ENCODE data around the gene ADARB1. TPM values are rescaled to one million over a fixed set of nuclear protein-coding genes. Genes with fewer than 3 reads are reported as not detected.

The ADARB1 gene
- total RNA-seq, 1 experiment from 2014 or later = 14.1 TPM

DNA sequence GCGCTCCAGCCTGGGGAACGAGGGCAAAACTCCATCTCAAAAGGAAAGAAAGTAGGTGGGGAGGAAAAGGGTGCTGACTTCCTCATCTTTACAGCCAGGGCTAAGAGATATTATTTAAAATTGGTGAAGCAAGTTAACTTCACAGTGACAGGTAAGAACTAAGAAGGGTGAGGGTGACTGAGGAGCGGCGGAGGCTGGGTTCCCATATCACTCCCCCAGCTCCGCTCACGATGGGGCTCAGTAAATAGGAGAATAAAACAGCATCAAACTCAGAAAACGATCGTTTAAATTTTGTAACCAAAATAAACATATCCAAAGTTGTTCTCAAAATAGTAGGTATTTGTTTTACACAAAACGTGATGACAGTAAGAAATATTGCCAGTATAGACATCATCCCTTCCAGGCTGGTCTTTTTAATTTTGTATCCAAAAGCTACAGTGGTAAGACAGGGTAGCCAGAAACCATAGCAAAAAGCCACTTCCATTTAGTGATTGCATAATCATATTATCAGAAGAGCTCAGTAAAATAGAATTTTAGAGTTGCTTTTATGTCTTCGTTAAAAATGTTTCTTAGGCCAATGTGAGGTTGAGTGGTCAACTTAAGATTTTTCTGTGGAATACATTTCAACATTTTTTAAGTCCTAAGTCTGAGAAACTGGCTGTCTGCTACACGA lies 26.2 kb upstream of the ADARB1 start:
- Histone ChIP-seq H4K20me1 (ENCODE audit: low read length) (no peaks in the 10 kb centered on the region), H3K27me3 (ENCODE audit: low read length) (no peaks in the 10 kb centered on the region), H3K79me2 (ENCODE audit: low read length) (no peaks in the 10 kb centered on the region), H3K4me3 (ENCODE audit: low read length) (no peak overlapping the region), H3K9me2 (replicated peaks; ENCODE audit: low read length) (no peaks in the 10 kb centered on the region), H2AFZ (ENCODE audit: low read length) (no peak overlapping the region), H3K4me2 (ENCODE audit: low read length) (no peak overlapping the region), H3K27ac (ENCODE audit: low read length) (no peak overlapping the region), H3K36me3 (ENCODE audit: low read depth, low read length) (no peaks in the 10 kb centered on the region), H3K9ac (ENCODE audit: low read length) (no peak overlapping the region), H3F3A (ENCODE audit: low read length, unreplicated experiment) (no peaks in the 10 kb centered on the region), H3K4me1 (ENCODE audit: insufficient read depth, low read length) (peaks cover 16% of the 10 kb centered on the region), H3K9me3 (ENCODE audit: low read length) (0 out of 2 replicates have a peak, but pooled peaks cover 4% of the 10 kb centered on the region)
- POLR2A ChIA-PET (ENCODE audit: unreplicated experiment) = no interaction called here
- no TSS peak for BruUV-seq (replicated peaks)
- no peak for TF ChIP-seq CTCF (conservative IDR thresholded peaks at IDR 0.05; ENCODE audit: low read depth, low read length)
- TF ChIP-seq EZH2 (IDR thresholded peaks at IDR 0.05; ENCODE audit: low read length, unreplicated experiment) = no peak
- no peak for TF ChIP-seq EZH2phosphoT487 (IDR thresholded peaks at IDR 0.05; ENCODE audit: borderline replicate concordance, low read length)
- no peak for ATAC-seq
- intact Hi-C loops (cut with micrococcal nuclease) = no loop called here
- CTCF ChIA-PET = no interaction called here
- DNase-seq = no peak

- no peak for DNase-seq
- BruUV-seq (replicated peaks) = no TSS peak
- Histone ChIP-seq H3K79me2 (ENCODE audit: low read length) (no peaks in the 10 kb centered on the region), H3K9me3 (ENCODE audit: low read length) (0 out of 2 replicates have a peak, but pooled peaks cover 4% of the 10 kb centered on the region), H3K4me3 (ENCODE audit: low read length) (no peak overlapping the region), H3K4me2 (ENCODE audit: low read length) (no peak overlapping the region), H3K9ac (ENCODE audit: low read length) (no peak overlapping the region), H4K20me1 (ENCODE audit: low read length) (no peaks in the 10 kb centered on the region), H3F3A (ENCODE audit: low read length, unreplicated experiment) (no peaks in the 10 kb centered on the region), H3K9me2 (replicated peaks; ENCODE audit: low read length) (no peaks in the 10 kb centered on the region), H3K36me3 (ENCODE audit: low read depth, low read length) (no peaks in the 10 kb centered on the region), H2AFZ (ENCODE audit: low read length) (no peak overlapping the region), H3K27me3 (ENCODE audit: low read length) (no peaks in the 10 kb centered on the region), H3K27ac (ENCODE audit: low read length) (no peak overlapping the region), H3K4me1 (ENCODE audit: insufficient read depth, low read length) (peaks cover 16% of the 10 kb centered on the region)
- intact Hi-C loops (cut with micrococcal nuclease) = no loop called here
- ATAC-seq = no peak
- POLR2A ChIA-PET (ENCODE audit: unreplicated experiment) = no interaction called here
- TF ChIP-seq CTCF (conservative IDR thresholded peaks at IDR 0.05; ENCODE audit: low read depth, low read length) = no peak
- no peak for TF ChIP-seq EZH2phosphoT487 (IDR thresholded peaks at IDR 0.05; ENCODE audit: borderline replicate concordance, low read length)
- TF ChIP-seq EZH2 (IDR thresholded peaks at IDR 0.05; ENCODE audit: low read length, unreplicated experiment) = no peak
- CTCF ChIA-PET = no interaction called here
Measured at GRCh38 chr21:45048968-45049367, 25.4 kb upstream of the ADARB1 start.

DNA sequence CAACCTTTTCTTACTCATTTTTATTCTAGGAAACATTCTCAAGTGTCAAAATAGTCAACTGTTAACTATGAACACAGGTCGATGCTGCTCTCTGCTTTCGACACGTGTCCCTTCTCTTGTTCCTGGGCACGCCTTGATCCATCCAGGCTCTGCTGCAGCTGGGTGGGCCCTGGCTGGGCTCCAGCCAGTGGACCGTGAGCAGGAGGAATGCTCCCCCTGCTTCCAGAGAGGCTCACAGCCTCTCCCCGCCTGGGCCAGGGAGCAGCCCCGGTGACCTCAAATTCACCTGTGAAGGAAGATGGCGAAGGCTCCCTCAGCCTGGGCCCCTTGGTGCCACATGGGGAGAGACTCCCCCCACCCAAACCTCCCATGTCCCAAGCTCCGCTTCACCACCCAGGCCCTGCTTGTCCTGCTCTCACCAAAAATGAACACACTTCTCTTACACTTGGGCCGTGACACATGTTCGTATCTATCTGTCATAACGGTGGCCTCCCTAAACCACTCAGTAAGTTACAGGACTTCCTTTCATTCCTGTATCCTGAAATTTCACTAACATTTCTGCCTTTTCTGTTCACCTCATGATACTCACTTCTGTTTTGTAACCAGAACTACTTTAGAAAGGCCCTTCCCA lies 24.6 kb upstream of the ADARB1 start:
- no peak overlapping the region for H2AFZ ChIP-seq (ENCODE audit: low read length)
- H3K9me2 ChIP-seq (replicated peaks; ENCODE audit: low read length) = no peaks in the 10 kb centered on the region
- TF ChIP-seq CTCF (conservative IDR thresholded peaks at IDR 0.05; ENCODE audit: low read depth, low read length) = no peak
- TF ChIP-seq EZH2 (IDR thresholded peaks at IDR 0.05; ENCODE audit: low read length, unreplicated experiment) = no peak
- no peak for TF ChIP-seq EZH2phosphoT487 (IDR thresholded peaks at IDR 0.05; ENCODE audit: borderline replicate concordance, low read length)
- DNase-seq (peak; percentile 10), ATAC-seq (no peak)
- H3K27ac ChIP-seq (ENCODE audit: low read length) = peak overlapping the region; percentile 89
- H4K20me1 ChIP-seq (ENCODE audit: low read length) = no peaks in the 10 kb centered on the region
- H3K36me3 ChIP-seq (ENCODE audit: low read depth, low read length) = no peaks in the 10 kb centered on the region
- no TSS peak for BruUV-seq (replicated peaks)
- peak overlapping the region; percentile 61 for H3K9ac ChIP-seq (ENCODE audit: low read length)
- no peaks in the 10 kb centered on the region for H3K79me2 ChIP-seq (ENCODE audit: low read length)
- H3F3A ChIP-seq (ENCODE audit: low read length, unreplicated experiment) = no peaks in the 10 kb centered on the region
- no peak overlapping the region for H3K4me2 ChIP-seq (ENCODE audit: low read length)
- ChIA-PET POLR2A (ENCODE audit: unreplicated experiment) (interaction anchor here (1.6 kb wide), 1 partner anchor 37 kb away, joined by 5 read pairs; no protein-coding TSS in a partner anchor), CTCF (no interaction called here)
- intact Hi-C loops (cut with micrococcal nuclease) = no loop called here
- H3K4me3 ChIP-seq (ENCODE audit: low read length) = no peak overlapping the region
- H3K4me1 ChIP-seq (ENCODE audit: insufficient read depth, low read length) = peaks cover 16% of the 10 kb centered on the region
- no peaks in the 10 kb centered on the region for H3K27me3 ChIP-seq (ENCODE audit: low read length)
- H3K9me3 ChIP-seq (ENCODE audit: low read length) = 0 out of 2 replicates have a peak, but pooled peaks cover 4% of the 10 kb centered on the region

Measured in PC-3 (cell line).